Measurements from ENCODE around the gene GATA6.
"Not testable (repeated sequence)": the region's sequence is repeated elsewhere in the genome, so short reads cannot be mapped to it uniquely, and the experiment has no call there.

Gene GATA6

DNA sequence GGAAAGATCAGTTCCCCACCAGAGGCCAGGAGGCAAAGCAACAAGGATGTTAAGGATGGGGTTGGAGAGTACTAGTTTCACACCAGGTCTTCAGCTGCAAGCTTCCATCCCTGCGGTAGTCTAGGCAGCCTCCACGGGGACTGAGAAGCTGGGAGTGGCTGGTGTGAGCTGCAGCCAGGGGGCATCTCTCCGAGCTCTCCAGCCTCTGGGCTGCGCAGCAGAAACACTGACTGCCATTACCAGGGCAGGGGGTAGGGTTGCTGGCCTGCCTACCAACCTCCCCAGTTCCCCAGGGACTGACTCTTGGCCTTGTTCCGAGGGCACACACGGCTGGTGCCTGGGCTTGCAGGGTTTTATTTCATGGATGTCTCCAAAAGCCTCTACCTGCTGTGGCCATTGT is 15.9 kb downstream of the GATA6 start:
- H3K36me3 Mint-ChIP-seq: no peaks in the 10 kb centered on the region
- H3K4me1 Mint-ChIP-seq: no peaks in the 10 kb centered on the region
- H3K27me3 Mint-ChIP-seq: peaks cover 9% of the 10 kb centered on the region
- no peak overlapping the region for H3K4me3 Mint-ChIP-seq
- peak; percentile 43 for ATAC-seq
- H3K27ac Mint-ChIP-seq: no peak overlapping the region
- H3K9me3 Mint-ChIP-seq: no peaks in the 10 kb centered on the region

DNA sequence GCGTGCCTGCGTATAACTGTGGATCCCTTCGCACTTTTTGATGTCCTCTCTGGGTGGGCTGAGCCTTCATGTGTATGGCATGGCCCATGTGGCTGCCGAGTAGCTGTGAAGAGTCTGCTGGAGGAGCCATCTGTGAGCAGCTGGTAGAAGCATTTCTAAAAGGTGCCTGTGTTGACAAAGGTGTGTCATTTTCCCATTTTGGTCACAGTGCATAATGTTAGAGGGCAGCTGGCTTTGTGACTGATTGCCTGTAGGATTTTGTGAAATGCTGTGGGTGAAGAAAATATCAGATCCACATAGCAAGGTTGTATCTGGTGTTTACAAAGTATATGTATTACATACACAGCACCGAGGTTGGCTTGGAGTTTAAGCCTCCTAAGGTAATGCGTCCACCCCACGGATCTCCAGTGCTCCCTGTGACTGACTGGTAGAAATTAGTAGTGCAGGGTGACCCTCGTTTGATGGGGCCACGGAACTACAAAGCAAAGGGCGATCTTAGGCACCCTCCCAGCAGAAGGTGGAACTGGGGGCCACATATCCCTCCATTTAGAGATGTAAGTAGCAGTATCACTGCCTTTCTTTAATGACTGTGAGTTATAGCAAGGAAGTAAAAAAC is 16.5 kb downstream of the GATA6 start:
- Mint-ChIP-seq H3K4me1 (no peaks in the 10 kb centered on the region), H3K27ac (no peak overlapping the region), H3K9me3 (no peaks in the 10 kb centered on the region), H3K36me3 (no peaks in the 10 kb centered on the region), H3K4me3 (no peak overlapping the region), H3K27me3 (peaks cover 9% of the 10 kb centered on the region)
- ATAC-seq: no peak

DNA sequence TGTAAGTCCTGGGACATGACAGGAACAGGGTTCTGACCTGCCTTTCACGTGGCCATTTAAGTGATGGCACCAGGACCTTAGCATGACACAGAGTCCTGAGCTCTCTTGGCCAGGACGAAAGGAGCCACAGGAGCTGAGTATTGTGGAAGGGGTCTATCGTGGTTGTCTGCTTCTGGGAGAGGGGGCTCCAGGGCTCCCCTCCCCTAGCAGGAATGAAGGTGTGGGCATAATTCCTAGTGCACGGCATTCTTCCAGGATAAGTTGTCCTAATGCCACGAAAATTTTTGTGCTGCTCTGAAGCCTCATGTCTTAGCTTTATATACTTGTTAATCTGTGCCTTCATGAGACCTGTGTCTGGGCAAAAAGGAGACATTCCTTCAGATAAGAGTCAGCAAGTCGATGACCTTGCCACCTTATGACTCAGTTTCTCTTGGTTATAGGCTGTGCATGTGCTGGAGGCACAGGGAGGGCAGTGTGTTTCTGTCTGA is 17.1 kb downstream of the GATA6 start:
- ATAC-seq: no peak
- Mint-ChIP-seq H3K9me3 (no peaks in the 10 kb centered on the region), H3K27me3 (peaks cover 9% of the 10 kb centered on the region), H3K4me1 (no peaks in the 10 kb centered on the region), H3K27ac (no peak overlapping the region), H3K36me3 (no peaks in the 10 kb centered on the region), H3K4me3 (no peak overlapping the region)

DNA sequence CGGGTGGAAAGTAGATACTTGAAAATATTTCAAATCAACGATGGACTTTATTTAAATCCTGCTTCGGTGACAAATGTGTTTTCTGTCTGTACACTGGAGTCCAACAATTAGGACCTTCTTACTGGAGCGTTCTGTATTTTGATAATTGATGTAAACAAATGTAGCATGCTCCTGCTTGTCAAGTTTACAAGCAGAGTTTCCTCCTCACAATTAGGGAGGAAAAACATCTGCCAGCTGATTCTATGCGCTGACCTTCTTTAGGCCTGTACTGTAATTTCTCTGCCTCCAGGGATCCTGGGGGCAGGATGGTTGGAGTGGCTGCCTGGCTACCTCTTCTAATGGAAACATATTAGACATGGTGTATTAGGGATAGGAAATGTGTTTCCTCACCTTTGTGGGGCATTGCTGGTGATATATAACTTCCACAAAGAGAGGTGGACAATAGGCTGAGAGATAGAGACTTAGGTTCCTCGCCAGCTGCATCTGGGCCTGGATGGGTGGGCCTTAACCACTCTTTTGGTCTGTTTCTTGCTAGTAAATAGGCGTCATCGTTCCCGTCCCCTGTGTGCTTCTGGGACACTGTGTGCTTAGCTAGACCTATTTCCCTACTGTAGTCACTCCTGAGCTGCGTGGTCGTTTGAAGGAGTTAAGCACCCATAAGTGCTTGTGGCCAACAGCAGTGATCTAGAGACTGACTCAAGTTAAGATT is 19.3 kb downstream of the GATA6 start:
- peaks cover 9% of the 10 kb centered on the region for H3K27me3 Mint-ChIP-seq
- H3K27ac Mint-ChIP-seq: no peak overlapping the region
- no peaks in the 10 kb centered on the region for H3K9me3 Mint-ChIP-seq
- no peak overlapping the region for H3K4me3 Mint-ChIP-seq
- no peak for ATAC-seq
- no peaks in the 10 kb centered on the region for H3K36me3 Mint-ChIP-seq
- no peaks in the 10 kb centered on the region for H3K4me1 Mint-ChIP-seq

DNA sequence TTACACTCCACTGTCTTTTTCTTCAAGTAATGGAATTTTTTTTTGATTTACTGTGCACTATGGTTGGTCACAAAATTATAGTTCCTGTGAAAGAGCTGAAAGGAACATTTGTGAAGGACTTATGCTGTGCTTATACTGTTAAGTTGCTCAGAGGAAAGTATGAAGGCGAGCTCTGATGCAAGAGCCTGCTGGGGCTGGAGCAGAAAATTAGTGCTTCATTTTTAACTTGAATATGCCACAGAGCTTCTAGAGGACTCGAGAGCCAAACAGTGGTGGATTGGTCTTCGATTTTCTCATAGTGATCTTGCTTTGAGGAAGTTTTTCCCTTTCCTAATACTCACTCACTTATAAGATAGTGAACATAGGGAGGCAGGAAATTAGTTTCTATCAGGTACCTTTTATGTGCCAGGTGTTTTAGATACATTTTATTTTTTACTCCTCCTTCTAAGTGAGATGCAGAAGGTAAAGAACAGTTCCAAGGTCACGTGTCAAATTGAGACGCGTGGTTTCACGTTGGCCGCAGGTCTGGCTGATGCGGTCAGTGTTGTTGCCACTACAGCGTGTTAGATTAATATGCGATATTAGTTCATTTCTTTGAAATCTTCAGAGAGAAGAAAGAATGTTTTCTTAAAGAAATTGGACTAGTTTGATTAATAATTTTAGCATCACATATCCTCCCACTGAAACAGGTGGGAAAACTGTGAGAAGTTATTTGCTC is 20.2 kb downstream of the GATA6 start:
- Mint-ChIP-seq H3K9me3 (no peaks in the 10 kb centered on the region), H3K27me3 (peaks cover 9% of the 10 kb centered on the region), H3K27ac (no peak overlapping the region), H3K4me1 (no peaks in the 10 kb centered on the region), H3K36me3 (no peaks in the 10 kb centered on the region), H3K4me3 (no peak overlapping the region)
- ATAC-seq: no peak

DNA sequence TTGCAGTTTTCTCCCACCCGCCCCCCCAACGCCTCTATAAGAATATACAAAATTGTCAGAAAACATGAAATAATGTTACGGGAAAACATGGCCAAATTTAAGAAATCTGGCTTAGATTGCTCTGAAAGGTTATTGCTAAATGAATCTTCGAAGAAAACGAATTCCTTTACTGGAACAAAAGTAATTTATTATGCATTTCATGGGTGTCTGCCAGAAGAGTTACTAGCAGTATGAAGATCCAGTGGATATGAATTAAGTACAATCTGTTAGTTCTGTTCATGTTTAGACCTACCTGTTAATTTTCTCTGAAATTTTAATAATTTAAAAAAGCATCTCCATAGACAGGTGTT is 21.9 kb downstream of the GATA6 start:
- no peaks in the 10 kb centered on the region for H3K36me3 Mint-ChIP-seq
- H3K27ac Mint-ChIP-seq: no peak overlapping the region
- ATAC-seq: no peak
- H3K9me3 Mint-ChIP-seq: no peaks in the 10 kb centered on the region
- H3K27me3 Mint-ChIP-seq: peaks cover 9% of the 10 kb centered on the region
- H3K4me1 Mint-ChIP-seq: no peaks in the 10 kb centered on the region
- no peak overlapping the region for H3K4me3 Mint-ChIP-seq

DNA sequence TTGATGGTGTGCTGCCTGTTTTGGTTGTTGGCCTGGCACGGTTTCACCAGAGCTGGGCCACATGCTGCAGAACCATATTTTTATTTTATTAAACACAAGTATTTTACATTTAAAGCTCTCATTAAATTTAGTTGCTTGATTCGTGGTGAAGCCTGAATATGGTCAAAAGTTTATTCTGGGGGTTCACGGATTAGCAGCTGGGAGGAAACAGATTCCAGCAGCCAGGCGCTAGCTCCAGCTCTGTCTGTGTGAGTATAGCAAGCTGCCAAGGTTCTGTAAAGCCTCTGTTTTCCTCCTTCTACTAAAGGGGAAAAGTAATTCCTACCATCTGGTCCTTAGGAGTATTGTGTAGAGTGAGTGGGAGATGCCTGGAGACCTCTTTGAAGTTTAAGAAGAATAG is 22.5 kb downstream of the GATA6 start:
- Mint-ChIP-seq H3K4me3 (no peak overlapping the region), H3K9me3 (no peaks in the 10 kb centered on the region), H3K36me3 (no peaks in the 10 kb centered on the region), H3K27me3 (peaks cover 9% of the 10 kb centered on the region), H3K4me1 (no peaks in the 10 kb centered on the region), H3K27ac (no peak overlapping the region)
- ATAC-seq: no peak

DNA sequence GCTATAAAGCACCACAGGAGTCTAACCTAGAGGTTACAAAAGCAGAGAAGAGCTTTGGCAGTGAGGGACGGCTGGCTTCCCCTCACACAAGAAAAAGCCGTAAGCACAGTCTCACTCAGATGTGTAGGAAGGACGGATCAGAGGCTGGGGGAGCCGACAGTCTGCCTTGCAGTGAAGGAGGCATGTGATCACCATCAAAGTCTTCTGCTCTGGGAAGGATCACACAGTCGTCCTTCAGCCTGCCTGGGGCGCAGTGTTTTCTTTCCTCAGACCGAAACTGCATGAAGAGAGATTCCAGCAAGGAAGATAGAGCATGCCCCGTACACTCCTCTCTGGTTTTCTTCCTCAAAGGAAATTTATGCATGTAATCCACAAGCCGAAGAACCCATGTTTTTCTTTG is 24.1 kb downstream of the GATA6 start:
- no peak for ATAC-seq
- Mint-ChIP-seq H3K9me3 (no peaks in the 10 kb centered on the region), H3K4me3 (no peak overlapping the region), H3K4me1 (no peaks in the 10 kb centered on the region), H3K27ac (no peak overlapping the region), H3K27me3 (peaks cover 11% of the 10 kb centered on the region), H3K36me3 (no peaks in the 10 kb centered on the region)

DNA sequence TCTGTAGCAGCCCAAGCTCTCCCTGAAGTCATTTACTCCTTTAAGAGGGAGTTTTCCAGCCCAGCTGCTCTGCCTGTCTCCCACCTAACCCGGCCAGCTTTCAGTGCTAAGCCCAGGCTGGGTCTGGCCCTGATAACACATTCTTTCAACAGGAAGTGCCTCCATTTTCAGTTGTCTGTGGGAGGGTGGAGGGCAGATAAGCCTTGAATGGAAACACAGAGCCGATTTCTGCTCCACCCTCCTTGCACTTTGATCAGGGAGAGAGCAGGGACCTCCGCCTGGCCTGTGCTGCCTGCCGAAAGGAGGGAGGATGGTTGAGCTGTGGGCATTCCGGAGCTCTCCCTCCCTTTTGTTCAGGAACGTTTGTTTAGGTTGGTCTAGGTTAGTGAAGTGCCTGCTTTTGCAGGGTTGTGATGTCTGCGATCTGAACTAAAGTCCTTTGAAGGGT is 24.8 kb downstream of the GATA6 start:
- peaks cover 14% of the 10 kb centered on the region for H3K27me3 Mint-ChIP-seq
- no peak overlapping the region for H3K4me3 Mint-ChIP-seq
- no peaks in the 10 kb centered on the region for H3K36me3 Mint-ChIP-seq
- H3K27ac Mint-ChIP-seq: no peak overlapping the region
- no peaks in the 10 kb centered on the region for H3K4me1 Mint-ChIP-seq
- ATAC-seq: no peak
- no peaks in the 10 kb centered on the region for H3K9me3 Mint-ChIP-seq

DNA sequence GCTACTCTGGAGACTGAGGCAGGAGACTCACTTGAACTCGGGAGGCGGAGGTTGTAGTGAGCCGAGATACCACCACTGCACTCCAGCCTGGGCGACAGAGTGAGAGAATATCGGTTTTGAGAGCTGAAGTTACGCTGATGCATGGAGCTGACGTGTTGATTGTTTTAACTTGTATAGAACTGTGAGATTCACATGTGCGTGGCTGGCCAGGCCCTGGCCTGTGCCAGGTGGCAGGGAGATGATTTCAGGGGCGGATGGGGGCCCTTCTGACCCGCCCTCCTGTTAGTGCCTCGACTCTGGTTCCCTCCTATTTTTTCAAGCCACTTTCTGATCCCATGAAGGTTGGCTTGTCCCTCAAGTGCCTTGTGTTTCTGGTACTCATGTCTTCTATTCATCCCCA is 25.7 kb downstream of the GATA6 start:
- Mint-ChIP-seq H3K36me3 (no peaks in the 10 kb centered on the region), H3K27ac (no peak overlapping the region), H3K9me3 (no peaks in the 10 kb centered on the region), H3K4me3 (no peak overlapping the region), H3K27me3 (peaks cover 14% of the 10 kb centered on the region), H3K4me1 (no peaks in the 10 kb centered on the region)
- no peak for ATAC-seq

DNA sequence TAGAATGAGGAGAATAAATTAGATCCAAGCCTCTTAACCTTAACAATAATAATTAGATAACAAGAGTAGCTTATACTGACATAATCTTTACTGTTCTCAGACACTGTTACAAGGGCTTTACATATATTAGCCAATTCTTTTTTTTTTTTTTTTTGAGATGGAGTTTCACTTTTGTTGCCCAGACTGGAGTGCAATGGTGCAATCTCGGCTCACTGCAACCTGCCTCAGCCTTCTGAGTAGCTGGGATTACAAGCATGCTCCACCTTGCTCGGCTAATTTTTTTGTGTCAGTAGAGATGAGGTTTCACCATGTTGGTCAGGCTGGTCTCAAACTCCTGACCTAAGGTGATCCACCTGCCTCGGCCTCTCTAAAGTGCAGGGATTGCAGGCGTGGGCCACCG is 27.6 kb downstream of the GATA6 start:
- H3K4me3 Mint-ChIP-seq, H3K36me3 Mint-ChIP-seq, H3K9me3 Mint-ChIP-seq, H3K4me1 Mint-ChIP-seq, H3K27ac Mint-ChIP-seq, ATAC-seq: not testable (repeated sequence)
- peaks cover 14% of the 10 kb centered on the region for H3K27me3 Mint-ChIP-seq

DNA sequence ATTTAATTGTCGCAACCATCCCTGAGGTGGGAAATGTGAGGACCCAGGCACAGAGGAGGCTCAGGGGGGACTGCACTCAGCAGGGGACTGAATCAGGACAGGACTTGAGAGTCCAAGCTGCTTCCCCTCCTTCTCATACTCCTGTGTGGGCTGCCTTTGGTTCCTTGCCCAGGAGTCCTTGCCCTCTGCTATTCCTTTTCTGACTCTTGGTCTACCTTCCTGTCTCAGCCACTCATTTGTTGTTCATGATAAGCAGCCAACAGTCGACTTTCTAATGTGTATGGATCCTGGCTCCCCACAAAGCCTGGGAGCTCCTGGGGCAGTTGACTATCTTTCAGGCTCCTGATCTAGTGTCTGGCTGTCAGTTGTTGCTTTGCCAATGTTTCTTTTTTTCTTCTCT is 28.3 kb downstream of the GATA6 start:
- H3K4me3 Mint-ChIP-seq: no peak overlapping the region
- H3K4me1 Mint-ChIP-seq: no peaks in the 10 kb centered on the region
- no peaks in the 10 kb centered on the region for H3K9me3 Mint-ChIP-seq
- no peaks in the 10 kb centered on the region for H3K36me3 Mint-ChIP-seq
- no peak for ATAC-seq
- H3K27me3 Mint-ChIP-seq: peaks cover 14% of the 10 kb centered on the region
- no peak overlapping the region for H3K27ac Mint-ChIP-seq

DNA sequence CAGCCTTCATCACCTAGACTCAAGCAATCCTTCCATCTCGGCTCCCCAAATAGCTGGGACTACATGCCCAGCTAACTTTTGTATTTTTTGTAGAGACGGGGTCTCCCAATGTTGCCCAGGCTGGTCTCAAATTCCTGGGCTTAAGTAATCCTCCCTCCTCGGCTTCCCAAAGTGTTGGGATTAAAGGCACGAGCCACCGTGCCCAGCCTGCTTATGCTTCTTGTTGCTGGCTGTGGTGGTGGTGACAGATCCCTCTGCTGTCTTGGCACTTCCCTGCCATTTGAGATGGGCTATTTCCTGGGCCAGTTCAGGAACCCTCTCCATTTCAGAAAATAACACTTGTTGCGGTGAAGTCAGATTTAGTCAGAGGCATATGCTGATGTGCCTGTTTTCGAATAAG is 28.8 kb downstream of the GATA6 start:
- no peak for ATAC-seq
- Mint-ChIP-seq H3K36me3 (no peaks in the 10 kb centered on the region), H3K27me3 (peaks cover 14% of the 10 kb centered on the region), H3K4me3 (no peak overlapping the region), H3K4me1 (no peaks in the 10 kb centered on the region), H3K9me3 (no peaks in the 10 kb centered on the region), H3K27ac (no peak overlapping the region)

DNA sequence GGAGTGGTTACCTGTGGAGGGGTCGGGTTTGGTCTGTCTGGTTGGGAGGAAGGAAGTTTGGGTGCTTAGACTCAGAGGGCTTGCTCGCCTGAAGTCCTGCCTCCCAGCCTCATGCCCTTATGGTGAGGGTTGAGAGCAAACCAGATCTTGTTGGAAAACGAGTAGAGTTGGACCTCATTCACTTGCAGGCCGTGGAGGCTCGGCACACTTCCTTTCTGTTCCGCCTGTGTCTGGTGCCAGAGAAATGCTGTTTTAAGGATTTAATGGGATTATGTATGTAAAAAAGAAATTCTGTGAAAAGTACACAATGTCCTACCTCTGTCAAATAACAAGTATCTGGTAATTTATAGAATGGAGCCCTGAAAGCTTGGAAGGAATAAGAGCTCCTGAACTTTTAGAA is 29.6 kb downstream of the GATA6 start:
- peaks cover under 1% of the 10 kb centered on the region for H3K9me3 Mint-ChIP-seq
- no peak overlapping the region for H3K27ac Mint-ChIP-seq
- no peak overlapping the region for H3K4me3 Mint-ChIP-seq
- H3K27me3 Mint-ChIP-seq: peaks cover 15% of the 10 kb centered on the region
- ATAC-seq: no peak
- H3K36me3 Mint-ChIP-seq: no peaks in the 10 kb centered on the region
- H3K4me1 Mint-ChIP-seq: no peaks in the 10 kb centered on the region

DNA sequence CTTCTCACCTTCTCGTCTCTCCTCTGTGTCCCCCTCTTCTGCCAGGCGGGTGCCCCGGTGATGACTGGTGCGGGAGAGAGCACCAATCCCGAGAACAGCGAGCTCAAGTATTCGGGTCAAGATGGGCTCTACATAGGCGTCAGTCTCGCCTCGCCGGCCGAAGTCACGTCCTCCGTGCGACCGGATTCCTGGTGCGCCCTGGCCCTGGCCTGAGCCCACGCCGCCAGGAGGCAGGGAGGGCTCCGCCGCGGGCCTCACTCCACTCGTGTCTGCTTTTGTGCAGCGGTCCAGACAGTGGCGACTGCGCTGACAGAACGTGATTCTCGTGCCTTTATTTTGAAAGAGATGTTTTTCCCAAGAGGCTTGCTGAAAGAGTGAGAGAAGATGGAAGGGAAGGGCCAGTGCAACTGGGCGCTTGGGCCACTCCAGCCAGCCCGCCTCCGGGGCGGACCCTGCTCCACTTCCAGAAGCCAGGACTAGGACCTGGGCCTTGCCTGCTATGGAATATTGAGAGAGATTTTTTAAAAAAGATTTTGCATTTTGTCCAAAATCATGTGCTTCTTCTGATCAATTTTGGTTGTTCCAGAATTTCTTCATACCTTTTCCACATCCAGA is 31.3 kb downstream of the GATA6 start:
- H3K4me3 Mint-ChIP-seq: no peak overlapping the region
- H3K36me3 Mint-ChIP-seq: no peaks in the 10 kb centered on the region
- no peak overlapping the region for H3K27ac Mint-ChIP-seq
- peaks cover 23% of the 10 kb centered on the region for H3K27me3 Mint-ChIP-seq
- H3K4me1 Mint-ChIP-seq: no peaks in the 10 kb centered on the region
- peak; percentile 60 for ATAC-seq
- H3K9me3 Mint-ChIP-seq: peaks cover 5% of the 10 kb centered on the region
